Measurements from ENCODE around the gene DNAJB6. TPM values are rescaled to one million over a fixed set of nuclear protein-coding genes. Genes with fewer than 3 reads are reported as not detected.

Gene DNAJB6
- total RNA-seq, 1 experiment from 2014 or later = 288 TPM

GRCh38 chr7:157362729-157363128, 25.9 kb downstream of the DNAJB6 start:
- no peak for TF ChIP-seq EMX1 (CRISPR knock-in tag; IDR thresholded peaks at IDR 0.05)
- no peak for TF ChIP-seq NR3C1 (CRISPR knock-in tag; conservative IDR thresholded peaks at IDR 0.05; ENCODE audit: low read depth)
- TF ChIP-seq, protein P1, sequence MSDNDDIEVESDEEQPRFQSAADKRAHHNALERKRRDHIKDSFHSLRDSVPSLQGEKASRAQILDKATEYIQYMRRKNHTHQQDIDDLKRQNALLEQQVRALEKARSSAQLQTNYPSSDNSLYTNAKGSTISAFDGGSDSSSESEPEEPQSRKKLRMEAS (CRISPR knock-in tag; IDR thresholded peaks at IDR 0.05) = no peak
- no peak for TF ChIP-seq MLX (CRISPR knock-in tag; IDR thresholded peaks at IDR 0.05)
- TF ChIP-seq NFE2L1 (CRISPR knock-in tag; IDR thresholded peaks at IDR 0.05) = no peak
- no peak for TF ChIP-seq ZNF281 (CRISPR knock-in tag; IDR thresholded peaks at IDR 0.05)
- TF ChIP-seq ZNF512 (CRISPR knock-in tag; IDR thresholded peaks at IDR 0.05; ENCODE audit: borderline replicate concordance) = no peak
- TF ChIP-seq ETV6 (CRISPR knock-in tag; IDR thresholded peaks at IDR 0.05) = no peak
- TF ChIP-seq TEAD4 (CRISPR knock-in tag; IDR thresholded peaks at IDR 0.05) = no peak
- TF ChIP-seq NFYB (CRISPR knock-in tag; conservative IDR thresholded peaks at IDR 0.05; ENCODE audit: low read depth) = no peak
- TF ChIP-seq, protein P2, sequence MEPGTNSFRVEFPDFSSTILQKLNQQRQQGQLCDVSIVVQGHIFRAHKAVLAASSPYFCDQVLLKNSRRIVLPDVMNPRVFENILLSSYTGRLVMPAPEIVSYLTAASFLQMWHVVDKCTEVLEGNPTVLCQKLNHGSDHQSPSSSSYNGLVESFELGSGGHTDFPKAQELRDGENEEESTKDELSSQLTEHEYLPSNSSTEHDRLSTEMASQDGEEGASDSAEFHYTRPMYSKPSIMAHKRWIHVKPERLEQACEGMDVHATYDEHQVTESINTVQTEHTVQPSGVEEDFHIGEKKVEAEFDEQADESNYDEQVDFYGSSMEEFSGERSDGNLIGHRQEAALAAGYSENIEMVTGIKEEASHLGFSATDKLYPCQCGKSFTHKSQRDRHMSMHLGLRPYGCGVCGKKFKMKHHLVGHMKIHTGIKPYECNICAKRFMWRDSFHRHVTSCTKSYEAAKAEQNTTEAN (CRISPR knock-in tag; IDR thresholded peaks at IDR 0.05) = no peak
- no peak for TF ChIP-seq MXD4 (CRISPR knock-in tag; IDR thresholded peaks at IDR 0.05; ENCODE audit: borderline replicate concordance)
- TF ChIP-seq, protein P3, sequence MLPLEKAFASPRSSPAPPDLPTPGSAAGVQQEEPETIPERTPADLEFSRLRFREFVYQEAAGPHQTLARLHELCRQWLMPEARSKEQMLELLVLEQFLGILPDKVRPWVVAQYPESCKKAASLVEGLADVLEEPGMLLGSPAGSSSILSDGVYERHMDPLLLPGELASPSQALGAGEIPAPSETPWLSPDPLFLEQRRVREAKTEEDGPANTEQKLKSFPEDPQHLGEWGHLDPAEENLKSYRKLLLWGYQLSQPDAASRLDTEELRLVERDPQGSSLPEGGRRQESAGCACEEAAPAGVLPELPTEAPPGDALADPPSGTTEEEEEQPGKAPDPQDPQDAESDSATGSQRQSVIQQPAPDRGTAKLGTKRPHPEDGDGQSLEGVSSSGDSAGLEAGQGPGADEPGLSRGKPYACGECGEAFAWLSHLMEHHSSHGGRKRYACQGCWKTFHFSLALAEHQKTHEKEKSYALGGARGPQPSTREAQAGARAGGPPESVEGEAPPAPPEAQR (CRISPR knock-in tag; IDR thresholded peaks at IDR 0.05) = no peak
- TF ChIP-seq, protein P4, sequence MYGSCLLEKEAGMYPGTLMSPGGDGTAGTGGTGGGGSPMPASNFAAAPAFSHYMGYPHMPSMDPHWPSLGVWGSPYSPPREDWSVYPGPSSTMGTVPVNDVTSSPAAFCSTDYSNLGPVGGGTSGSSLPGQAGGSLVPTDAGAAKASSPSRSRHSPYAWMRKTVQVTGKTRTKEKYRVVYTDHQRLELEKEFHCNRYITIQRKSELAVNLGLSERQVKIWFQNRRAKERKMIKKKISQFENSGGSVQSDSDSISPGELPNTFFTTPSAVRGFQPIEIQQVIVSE (CRISPR knock-in tag; IDR thresholded peaks at IDR 0.05; ENCODE audit: borderline replicate concordance) = no peak
- TF ChIP-seq, protein P5, sequence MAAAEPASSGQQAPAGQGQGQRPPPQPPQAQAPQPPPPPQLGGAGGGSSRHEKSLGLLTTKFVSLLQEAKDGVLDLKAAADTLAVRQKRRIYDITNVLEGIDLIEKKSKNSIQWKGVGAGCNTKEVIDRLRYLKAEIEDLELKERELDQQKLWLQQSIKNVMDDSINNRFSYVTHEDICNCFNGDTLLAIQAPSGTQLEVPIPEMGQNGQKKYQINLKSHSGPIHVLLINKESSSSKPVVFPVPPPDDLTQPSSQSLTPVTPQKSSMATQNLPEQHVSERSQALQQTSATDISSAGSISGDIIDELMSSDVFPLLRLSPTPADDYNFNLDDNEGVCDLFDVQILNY (CRISPR knock-in tag; IDR thresholded peaks at IDR 0.05) = no peak
- TF ChIP-seq ZNF423 (CRISPR knock-in tag; IDR thresholded peaks at IDR 0.05) = no peak
- TF ChIP-seq AR (CRISPR knock-in tag; IDR thresholded peaks at IDR 0.05) = no peak
- H3K4me3 Mint-ChIP-seq = no peak overlapping the region
- peak overlapping the region; percentile 50 for H3K27ac Mint-ChIP-seq
- CTCF ChIA-PET = no interaction called here
- no peaks in the 10 kb centered on the region for H3K27me3 Mint-ChIP-seq (ENCODE audit: low read depth)
- ATAC-seq = no peak
- peaks cover 53% of the 10 kb centered on the region for H3K4me1 Mint-ChIP-seq
- POLR2A ChIA-PET = no interaction called here
- H3K9me3 Mint-ChIP-seq = no peaks in the 10 kb centered on the region
- no peak for DNase-seq (ENCODE audit: low spot score)
- peaks cover 90% of the 10 kb centered on the region for H3K36me3 Mint-ChIP-seq

All from WTC11 (cell line).